K562 (cell line): Measurements from ENCODE around the gene CNR2. TPM values are rescaled to one million over a fixed set of nuclear protein-coding genes. Genes with fewer than 3 reads are reported as not detected.

Experiments
- BRF1 ChIP-seq: IDR thresholded peaks from 3 replicates; pipeline ENCODE4 v1.6.1; 2011; ENCODE audit warnings: borderline replicate concordance, mild to moderate bottlenecking; ENCODE audit not compliant: insufficient read length; ENCODE audit errors: extremely low read depth
- FOSL1 ChIP-seq: fragments of 200-800 bp; sonication (Bioruptor generic); conservative IDR thresholded peaks from 2 replicates; pipeline ENCODE4 v1.6.1; 2016; ENCODE audit warnings: missing genetic modification characterization, missing compliant biosample characterization
- GTF2A2 ChIP-seq: IDR thresholded peaks from 2 replicates; pipeline ENCODE4 v1.6.1; 2016; ENCODE audit warnings: mild to moderate bottlenecking, missing genetic modification characterization, missing compliant biosample characterization
- NR1H2 ChIP-seq: sonication (generic); formaldehyde crosslinking; IDR thresholded peaks from 2 replicates; pipeline ENCODE4 v1.4.0; 2020; ENCODE audit warnings: mild to moderate bottlenecking, missing genetic modification reagents
- PURB ChIP-seq: sonication (generic); formaldehyde crosslinking; IDR thresholded peaks from 2 replicates; pipeline ENCODE4 v1.9.0; 2021; ENCODE audit warnings: low read depth, mild to moderate bottlenecking, missing genetic modification reagents
- TAF15 ChIP-seq: fragments of 200-400 bp; formaldehyde crosslinking; IDR thresholded peaks from 2 replicates; pipeline ENCODE4 v1.6.1; 2017; ENCODE audit warnings: mild to moderate bottlenecking, low read depth, low read length, moderate library complexity
- TRIM28 ChIP-seq: fragments of 450-650 bp; IDR thresholded peaks from 2 replicates; pipeline ENCODE4 v1.6.1; 2017
- ZBTB7A ChIP-seq: IDR thresholded peaks from 2 replicates; pipeline ENCODE4 v1.6.1; 2011; ENCODE audit warnings: low read depth, mild to moderate bottlenecking, low read length, moderate library complexity, borderline replicate concordance; ENCODE audit not compliant: control insufficient read depth
- ZFPM2 ChIP-seq: fragments of 250-450 bp; sonication (Bioruptor Pico); IDR thresholded peaks from 2 replicates; pipeline ENCODE4 v1.5.1; 2022; ENCODE audit warnings: mild to moderate bottlenecking
- ZNF766 ChIP-seq: fragments of 200-800 bp; sonication (Bioruptor generic); conservative IDR thresholded peaks from 2 replicates; pipeline ENCODE4 v1.6.1; 2016; ENCODE audit warnings: missing genetic modification characterization, missing compliant biosample characterization
- polyA plus RNA-seq, 8 experiments: library from polyadenylated mRNA; depleted of rRNA in 4 of 8; stranded (reverse) in 5 of 8; unstranded in 3 of 8; fragments of >200 nt; fragmentation: Nextera tagmentation in 2 of 8; fragmentation: Illumina TruSeq in 1 of 8; extraction: Ambion mirVana in 2 of 8; extraction: Trizol in 1 of 8; gene quantifications; 2 replicates each; pipeline versions ENCODE4 v1.2.1 to v1.2.3, GENCODE V29; 2011 to 2014; ENCODE audit warnings: inconsistent platforms in 1 of 8, missing spikeins in 1 of 8
- total RNA-seq, 7 experiments: library from RNA; depleted of rRNA in 6 of 7; stranded (reverse); fragments of >200 nt in 6 of 7; fragmentation: Illumina TruSeq in 2 of 7; extraction: Trizol in 2 of 7; gene quantifications; 2 replicates each; pipeline versions ENCODE4 v1.2.1 to v1.2.3, GENCODE V29; 2011 to 2021; ENCODE audit warnings: low replicate concordance in 1 of 7
- TF ChIP-seq, protein P1 (sequence below): fragments of 250-450 bp; sonication (Bioruptor Pico); IDR thresholded peaks from 2 replicates; pipeline ENCODE4 v1.4.0; 2020
- TF ChIP-seq, protein P2 (sequence below): fragments of 450-650 bp; formaldehyde crosslinking; IDR thresholded peaks from 2 replicates; pipeline ENCODE4 v1.4.0; 2022; ENCODE audit warnings: mild to moderate bottlenecking, moderate library complexity
- TF ChIP-seq, protein P3 (sequence below): fragments of 450-650 bp; formaldehyde crosslinking; IDR thresholded peaks from 2 replicates; pipeline ENCODE4 v1.4.0; 2020; ENCODE audit warnings: mild to moderate bottlenecking, moderate library complexity
- TF ChIP-seq, protein P4 (sequence below): IDR thresholded peaks from 2 replicates; pipeline ENCODE4 v1.6.1; 2014; ENCODE audit warnings: antibody characterized with exemption
- TF ChIP-seq, protein P5 (sequence below): fragments of 150-350 bp; IDR thresholded peaks from 2 replicates; pipeline ENCODE4 v1.6.1; 2014; ENCODE audit warnings: low read depth, mild to moderate bottlenecking, low read length, borderline replicate concordance

CNR2 gene
- total and polyA plus RNA-seq, 9 of the 15 experiments (the other 6 are each of a cell fraction or from before 2014, with no cell fraction given): not detected

DNA sequence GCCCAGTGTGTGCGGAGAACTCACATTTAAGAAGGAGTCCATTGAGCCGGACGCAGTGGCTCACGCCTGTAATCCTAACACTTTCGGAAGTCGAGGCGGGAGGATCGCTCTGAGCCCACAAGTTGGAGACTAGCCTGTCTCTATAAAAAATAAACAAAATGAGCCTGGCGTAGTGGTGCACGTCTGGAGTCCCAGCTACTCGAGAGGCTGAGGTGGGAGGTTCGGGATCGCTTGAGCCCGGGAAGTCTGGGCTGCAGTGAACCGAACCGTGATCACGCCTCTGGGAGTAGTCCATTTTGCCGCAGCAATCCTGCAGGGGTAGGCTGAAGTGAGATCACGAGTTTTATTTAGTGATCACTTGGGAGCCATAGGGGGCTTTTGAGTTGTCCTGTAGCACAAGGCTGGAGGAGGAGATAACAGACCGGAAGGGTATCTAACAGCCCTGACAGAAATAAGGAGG lies 44.6 kb downstream of the CNR2 start (continued):
- TF ChIP-seq, protein P1, sequence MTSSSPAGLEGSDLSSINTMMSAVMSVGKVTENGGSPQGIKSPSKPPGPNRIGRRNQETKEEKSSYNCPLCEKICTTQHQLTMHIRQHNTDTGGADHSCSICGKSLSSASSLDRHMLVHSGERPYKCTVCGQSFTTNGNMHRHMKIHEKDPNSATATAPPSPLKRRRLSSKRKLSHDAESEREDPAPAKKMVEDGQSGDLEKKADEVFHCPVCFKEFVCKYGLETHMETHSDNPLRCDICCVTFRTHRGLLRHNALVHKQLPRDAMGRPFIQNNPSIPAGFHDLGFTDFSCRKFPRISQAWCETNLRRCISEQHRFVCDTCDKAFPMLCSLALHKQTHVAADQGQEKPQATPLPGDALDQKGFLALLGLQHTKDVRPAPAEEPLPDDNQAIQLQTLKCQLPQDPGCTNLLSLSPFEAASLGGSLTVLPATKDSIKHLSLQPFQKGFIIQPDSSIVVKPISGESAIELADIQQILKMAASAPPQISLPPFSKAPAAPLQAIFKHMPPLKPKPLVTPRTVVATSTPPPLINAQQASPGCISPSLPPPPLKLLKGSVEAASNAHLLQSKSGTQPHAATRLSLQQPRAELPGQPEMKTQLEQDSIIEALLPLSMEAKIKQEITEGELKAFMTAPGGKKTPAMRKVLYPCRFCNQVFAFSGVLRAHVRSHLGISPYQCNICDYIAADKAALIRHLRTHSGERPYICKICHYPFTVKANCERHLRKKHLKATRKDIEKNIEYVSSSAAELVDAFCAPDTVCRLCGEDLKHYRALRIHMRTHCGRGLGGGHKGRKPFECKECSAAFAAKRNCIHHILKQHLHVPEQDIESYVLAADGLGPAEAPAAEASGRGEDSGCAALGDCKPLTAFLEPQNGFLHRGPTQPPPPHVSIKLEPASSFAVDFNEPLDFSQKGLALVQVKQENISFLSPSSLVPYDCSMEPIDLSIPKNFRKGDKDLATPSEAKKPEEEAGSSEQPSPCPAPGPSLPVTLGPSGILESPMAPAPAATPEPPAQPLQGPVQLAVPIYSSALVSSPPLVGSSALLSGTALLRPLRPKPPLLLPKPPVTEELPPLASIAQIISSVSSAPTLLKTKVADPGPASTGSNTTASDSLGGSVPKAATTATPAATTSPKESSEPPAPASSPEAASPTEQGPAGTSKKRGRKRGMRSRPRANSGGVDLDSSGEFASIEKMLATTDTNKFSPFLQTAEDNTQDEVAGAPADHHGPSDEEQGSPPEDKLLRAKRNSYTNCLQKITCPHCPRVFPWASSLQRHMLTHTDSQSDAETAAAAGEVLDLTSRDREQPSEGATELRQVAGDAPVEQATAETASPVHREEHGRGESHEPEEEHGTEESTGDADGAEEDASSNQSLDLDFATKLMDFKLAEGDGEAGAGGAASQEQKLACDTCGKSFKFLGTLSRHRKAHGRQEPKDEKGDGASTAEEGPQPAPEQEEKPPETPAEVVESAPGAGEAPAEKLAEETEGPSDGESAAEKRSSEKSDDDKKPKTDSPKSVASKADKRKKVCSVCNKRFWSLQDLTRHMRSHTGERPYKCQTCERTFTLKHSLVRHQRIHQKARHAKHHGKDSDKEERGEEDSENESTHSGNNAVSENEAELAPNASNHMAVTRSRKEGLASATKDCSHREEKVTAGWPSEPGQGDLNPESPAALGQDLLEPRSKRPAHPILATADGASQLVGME (CRISPR knock-in tag): 0 out of 2 replicates have a peak, but pooled peaks have one; percentile 23
- TF ChIP-seq, protein P2, sequence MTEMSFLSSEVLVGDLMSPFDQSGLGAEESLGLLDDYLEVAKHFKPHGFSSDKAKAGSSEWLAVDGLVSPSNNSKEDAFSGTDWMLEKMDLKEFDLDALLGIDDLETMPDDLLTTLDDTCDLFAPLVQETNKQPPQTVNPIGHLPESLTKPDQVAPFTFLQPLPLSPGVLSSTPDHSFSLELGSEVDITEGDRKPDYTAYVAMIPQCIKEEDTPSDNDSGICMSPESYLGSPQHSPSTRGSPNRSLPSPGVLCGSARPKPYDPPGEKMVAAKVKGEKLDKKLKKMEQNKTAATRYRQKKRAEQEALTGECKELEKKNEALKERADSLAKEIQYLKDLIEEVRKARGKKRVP (CRISPR knock-in tag): no peak
- TF ChIP-seq ZNF766: 0 out of 2 replicates have a peak, but pooled peaks have one; percentile 19
- TF ChIP-seq, protein P3, sequence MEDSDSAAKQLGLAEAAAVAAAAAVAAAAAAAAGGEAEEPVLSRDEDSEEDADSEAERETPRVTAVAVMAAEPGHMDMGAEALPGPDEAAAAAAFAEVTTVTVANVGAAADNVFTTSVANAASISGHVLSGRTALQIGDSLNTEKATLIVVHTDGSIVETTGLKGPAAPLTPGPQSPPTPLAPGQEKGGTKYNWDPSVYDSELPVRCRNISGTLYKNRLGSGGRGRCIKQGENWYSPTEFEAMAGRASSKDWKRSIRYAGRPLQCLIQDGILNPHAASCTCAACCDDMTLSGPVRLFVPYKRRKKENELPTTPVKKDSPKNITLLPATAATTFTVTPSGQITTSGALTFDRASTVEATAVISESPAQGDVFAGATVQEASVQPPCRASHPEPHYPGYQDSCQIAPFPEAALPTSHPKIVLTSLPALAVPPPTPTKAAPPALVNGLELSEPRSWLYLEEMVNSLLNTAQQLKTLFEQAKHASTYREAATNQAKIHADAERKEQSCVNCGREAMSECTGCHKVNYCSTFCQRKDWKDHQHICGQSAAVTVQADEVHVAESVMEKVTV: peak; percentile 1; the same call in 1 of the 2 replicates
- no peak for TF ChIP-seq TRIM28
- TF ChIP-seq GTF2A2: no peak
- no peak for TF ChIP-seq BRF1
- TF ChIP-seq, protein P4, sequence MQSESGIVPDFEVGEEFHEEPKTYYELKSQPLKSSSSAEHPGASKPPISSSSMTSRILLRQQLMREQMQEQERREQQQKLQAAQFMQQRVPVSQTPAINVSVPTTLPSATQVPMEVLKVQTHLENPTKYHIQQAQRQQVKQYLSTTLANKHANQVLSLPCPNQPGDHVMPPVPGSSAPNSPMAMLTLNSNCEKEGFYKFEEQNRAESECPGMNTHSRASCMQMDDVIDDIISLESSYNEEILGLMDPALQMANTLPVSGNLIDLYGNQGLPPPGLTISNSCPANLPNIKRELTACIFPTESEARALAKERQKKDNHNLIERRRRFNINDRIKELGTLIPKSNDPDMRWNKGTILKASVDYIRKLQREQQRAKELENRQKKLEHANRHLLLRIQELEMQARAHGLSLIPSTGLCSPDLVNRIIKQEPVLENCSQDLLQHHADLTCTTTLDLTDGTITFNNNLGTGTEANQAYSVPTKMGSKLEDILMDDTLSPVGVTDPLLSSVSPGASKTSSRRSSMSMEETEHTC: no peak
- no peak for TF ChIP-seq TAF15
- TF ChIP-seq ZFPM2 (CRISPR knock-in tag): no peak
- TF ChIP-seq, protein P5, sequence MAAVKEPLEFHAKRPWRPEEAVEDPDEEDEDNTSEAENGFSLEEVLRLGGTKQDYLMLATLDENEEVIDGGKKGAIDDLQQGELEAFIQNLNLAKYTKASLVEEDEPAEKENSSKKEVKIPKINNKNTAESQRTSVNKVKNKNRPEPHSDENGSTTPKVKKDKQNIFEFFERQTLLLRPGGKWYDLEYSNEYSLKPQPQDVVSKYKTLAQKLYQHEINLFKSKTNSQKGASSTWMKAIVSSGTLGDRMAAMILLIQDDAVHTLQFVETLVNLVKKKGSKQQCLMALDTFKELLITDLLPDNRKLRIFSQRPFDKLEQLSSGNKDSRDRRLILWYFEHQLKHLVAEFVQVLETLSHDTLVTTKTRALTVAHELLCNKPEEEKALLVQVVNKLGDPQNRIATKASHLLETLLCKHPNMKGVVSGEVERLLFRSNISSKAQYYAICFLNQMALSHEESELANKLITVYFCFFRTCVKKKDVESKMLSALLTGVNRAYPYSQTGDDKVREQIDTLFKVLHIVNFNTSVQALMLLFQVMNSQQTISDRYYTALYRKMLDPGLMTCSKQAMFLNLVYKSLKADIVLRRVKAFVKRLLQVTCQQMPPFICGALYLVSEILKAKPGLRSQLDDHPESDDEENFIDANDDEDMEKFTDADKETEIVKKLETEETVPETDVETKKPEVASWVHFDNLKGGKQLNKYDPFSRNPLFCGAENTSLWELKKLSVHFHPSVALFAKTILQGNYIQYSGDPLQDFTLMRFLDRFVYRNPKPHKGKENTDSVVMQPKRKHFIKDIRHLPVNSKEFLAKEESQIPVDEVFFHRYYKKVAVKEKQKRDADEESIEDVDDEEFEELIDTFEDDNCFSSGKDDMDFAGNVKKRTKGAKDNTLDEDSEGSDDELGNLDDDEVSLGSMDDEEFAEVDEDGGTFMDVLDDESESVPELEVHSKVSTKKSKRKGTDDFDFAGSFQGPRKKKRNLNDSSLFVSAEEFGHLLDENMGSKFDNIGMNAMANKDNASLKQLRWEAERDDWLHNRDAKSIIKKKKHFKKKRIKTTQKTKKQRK: no peak
- peak; percentile 59; the same call in 1 of the 2 replicates for TF ChIP-seq FOSL1 (tag)
- TF ChIP-seq PURB (CRISPR knock-in tag): no peak
- no peak for TF ChIP-seq NR1H2
- TF ChIP-seq ZBTB7A: no peak
